CD4-positive, alpha-beta T cell treated with Interleukin-15 for 4 hours (primary cell): ENCODE data around the gene LRCH2.
"Not testable (repeated sequence)": the region's sequence is repeated elsewhere in the genome, so short reads cannot be mapped to it uniquely, and the experiment has no call there.

Experiments used
- DNase-seq: peaks from one replicate; pipeline ENCODE4 v3.0.0-alpha.2; 2020; ENCODE audit warnings: low spot score

Gene LRCH2, protein sequence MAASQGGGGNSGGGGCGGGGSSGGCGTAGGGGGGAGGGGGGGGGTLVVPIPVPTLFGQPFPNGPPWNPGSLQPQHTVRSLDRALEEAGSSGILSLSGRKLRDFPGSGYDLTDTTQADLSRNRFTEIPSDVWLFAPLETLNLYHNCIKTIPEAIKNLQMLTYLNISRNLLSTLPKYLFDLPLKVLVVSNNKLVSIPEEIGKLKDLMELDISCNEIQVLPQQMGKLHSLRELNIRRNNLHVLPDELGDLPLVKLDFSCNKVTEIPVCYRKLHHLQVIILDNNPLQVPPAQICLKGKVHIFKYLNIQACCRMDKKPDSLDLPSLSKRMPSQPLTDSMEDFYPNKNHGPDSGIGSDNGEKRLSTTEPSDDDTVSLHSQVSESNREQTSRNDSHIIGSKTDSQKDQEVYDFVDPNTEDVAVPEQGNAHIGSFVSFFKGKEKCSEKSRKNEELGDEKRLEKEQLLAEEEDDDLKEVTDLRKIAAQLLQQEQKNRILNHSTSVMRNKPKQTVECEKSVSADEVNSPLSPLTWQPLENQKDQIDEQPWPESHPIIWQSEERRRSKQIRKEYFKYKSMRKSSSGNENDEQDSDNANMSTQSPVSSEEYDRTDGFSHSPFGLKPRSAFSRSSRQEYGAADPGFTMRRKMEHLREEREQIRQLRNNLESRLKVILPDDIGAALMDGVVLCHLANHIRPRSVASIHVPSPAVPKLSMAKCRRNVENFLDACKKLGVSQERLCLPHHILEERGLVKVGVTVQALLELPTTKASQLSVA

DNA sequence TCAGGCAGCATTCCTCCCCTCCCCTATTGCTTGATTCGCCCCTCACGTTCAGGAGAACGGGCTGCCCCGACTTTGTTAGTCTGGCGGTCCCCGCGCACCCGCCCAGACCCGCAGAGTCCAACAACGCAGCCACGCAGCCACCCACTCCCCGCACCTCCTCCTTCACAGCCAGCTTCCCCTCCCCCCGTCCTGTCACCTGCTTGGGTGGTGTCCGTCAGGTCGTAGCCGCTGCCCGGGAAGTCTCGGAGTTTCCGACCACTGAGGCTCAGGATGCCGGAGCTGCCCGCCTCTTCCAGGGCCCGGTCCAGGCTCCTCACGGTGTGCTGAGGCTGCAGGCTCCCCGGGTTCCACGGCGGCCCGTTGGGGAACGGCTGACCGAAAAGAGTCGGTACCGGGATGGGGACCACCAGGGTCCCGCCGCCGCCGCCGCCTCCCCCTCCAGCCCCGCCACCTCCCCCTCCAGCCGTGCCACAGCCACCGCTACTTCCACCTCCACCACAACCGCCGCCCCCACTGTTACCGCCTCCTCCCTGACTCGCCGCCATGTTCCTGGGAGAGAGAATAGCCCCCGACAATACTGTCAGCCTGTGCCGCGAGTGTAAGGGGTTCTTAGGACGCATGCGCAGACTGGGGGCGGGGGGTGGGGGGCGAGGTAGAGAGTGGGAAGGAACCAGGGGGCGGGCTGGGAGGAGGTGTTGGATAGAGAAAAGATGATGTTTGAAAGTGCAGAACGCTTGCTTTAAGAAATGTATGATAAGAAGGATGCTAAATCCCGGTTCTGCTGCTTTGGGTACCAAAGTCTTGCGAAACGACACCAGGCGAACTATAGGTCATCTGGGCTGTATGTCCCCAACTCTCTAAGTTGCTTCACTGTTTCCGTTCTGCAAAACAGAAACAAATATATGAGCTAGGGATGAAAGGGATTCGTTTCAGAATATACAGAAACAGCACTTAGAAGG, at the start of gene LRCH2:
Gene LRCH2, minus strand, starts transcription at position 600 of the 959 bp plus-strand sequence. Its CDS starts 55 bp downstream, at position 545.
- DNase-seq = no peak

DNA sequence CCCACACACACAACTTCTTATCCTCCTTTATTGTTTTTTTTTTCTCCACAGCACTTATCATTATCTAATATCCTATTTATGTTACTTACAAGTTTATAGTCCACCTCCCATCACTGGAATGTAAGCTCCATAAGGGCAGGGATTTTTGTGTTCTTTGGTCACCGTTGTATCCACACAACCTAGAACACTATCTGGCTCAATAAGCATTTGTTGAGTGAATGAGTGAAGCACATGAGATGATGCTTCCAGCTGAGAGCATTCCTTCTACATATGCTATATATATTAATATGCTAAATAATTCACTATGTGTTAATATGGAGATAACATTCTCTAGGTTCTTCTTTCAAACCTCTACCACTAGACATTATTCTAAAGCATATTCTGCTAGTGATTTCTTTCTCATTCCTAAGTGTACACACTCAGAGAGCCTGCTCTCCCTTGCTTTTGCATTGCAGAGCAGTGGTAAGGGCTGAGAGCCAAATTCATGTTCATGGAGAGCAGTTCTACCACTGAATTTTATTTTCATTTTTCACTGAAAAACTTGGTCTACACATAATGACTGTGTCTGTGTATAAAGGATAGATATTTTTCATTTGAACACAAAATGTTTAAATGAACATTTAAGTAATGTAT, 35.3 kb upstream of the LRCH2 start:
- DNase-seq = no peak

GRCh38 chrX:115268421-115268820, 34.5 kb upstream of the LRCH2 start:
- DNase-seq = no peak

- no peak for DNase-seq
Observed at GRCh38 chrX:115266300-115266699, 32.4 kb upstream of the LRCH2 start.

GRCh38 chrX:115264009-115264408, 30.1 kb upstream of the LRCH2 start:
- no peak for DNase-seq

DNA sequence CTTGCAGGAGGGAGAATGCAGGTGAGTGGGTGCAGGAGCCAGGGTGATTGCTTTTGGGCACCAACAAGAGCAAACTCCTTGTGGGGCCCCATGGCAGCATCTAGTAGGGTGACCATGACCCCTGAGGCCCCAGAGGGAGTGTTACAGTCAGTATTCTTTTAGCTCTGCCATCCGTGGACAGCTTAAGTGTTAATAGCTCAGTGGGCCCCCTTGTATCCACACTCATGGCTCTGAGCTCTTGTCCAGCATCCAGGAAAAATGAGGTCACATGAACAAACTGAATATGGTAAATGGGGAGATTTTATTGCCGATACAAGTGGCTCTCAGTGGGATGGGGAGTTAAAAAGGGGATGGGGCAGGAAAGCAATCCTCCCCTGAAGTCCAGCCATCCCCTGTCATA, 27.3 kb upstream of the LRCH2 start:
- no peak for DNase-seq

DNA sequence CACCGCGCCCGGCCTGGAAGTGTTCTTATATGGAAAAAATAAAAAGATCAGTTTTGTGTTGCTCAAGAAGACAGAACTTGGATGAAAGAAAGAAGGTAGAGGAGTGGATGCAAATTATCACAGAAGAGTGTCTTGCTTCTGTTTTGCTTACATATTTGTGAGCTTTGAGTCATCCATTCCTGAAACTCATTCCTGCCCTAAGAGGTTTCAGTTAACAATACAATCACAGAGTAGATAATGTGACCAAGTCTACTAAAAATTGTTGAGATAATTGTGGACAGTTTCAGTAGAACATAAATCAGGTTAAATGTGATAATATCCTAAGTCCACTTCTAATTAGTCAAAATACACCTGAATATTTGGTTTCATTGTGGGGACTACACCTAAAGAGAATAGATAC, 26.4 kb upstream of the LRCH2 start:
- no peak for DNase-seq

GRCh38 chrX:115259238-115259875, 25.5 kb upstream of the LRCH2 start:
- no peak for DNase-seq

DNA sequence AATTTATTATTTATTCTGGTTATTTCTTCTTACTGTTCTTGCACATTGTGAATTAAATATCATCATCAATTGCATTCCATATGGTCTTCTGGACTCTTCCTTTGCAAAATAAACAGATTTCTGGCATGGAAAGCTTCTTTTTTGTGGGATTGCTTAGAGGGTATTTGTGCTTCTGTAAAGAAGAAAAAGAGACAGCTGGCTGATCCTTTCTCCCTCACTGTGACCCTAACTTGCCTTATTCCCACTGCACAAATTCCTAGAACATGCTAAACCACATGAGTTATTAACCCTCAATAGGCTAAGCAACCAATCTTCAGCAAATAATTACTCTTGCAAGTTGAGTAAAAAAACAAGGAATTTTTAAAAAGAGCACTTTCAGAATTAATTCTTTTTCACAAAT, 23.8 kb upstream of the LRCH2 start:
- DNase-seq = no peak

- DNase-seq = no peak
Observed at GRCh38 chrX:115255003-115255402, 21.1 kb upstream of the LRCH2 start.

- no peak for DNase-seq
Observed at GRCh38 chrX:115251458-115252233, 17.8 kb upstream of the LRCH2 start.

GRCh38 chrX:115237056-115237455, 3.2 kb upstream of the LRCH2 start:
- no peak for DNase-seq

DNA sequence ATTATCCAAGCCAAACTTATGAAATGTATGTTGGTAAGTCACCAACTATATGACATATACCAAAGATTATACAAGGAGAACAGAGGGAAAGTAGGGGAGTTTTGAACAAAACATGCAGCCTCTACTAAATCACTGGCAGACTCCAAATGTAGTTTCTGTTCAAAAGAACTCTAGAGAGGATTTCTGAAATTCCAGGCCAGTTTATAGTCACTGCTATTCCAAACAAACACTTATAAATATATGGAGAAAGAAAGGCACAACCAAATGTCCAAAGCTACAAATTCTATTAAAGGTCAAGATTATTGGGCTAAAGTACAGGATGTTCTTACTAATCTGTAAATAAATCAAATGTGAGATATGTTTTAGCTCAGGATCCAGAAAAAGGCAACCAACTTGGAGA, 2.7 kb upstream of the LRCH2 start:
- no peak for DNase-seq

DNA sequence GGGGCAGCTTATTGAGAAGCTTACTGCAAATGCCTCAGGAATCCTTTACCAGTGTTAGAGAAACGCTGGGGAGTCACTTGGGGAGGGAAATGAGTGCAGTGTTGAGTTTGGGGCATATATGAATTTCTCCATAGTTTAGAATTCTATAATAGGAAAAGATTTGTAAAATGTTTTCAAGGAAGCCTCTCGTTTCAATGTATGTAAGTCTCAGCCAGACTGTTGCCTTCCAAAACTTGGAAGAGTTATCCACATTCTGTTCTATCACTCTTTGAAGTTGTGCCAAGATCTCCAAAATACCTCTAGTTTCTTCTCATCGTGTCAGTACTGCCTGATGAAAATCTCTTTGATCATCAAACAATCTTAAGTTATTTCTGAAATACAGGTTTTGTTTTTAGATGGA, 565 bp upstream of the LRCH2 start:
- no peak for DNase-seq

GRCh38 chrX:115232933-115233496, 881 bp downstream of the LRCH2 start:
- DNase-seq = no peak

DNA sequence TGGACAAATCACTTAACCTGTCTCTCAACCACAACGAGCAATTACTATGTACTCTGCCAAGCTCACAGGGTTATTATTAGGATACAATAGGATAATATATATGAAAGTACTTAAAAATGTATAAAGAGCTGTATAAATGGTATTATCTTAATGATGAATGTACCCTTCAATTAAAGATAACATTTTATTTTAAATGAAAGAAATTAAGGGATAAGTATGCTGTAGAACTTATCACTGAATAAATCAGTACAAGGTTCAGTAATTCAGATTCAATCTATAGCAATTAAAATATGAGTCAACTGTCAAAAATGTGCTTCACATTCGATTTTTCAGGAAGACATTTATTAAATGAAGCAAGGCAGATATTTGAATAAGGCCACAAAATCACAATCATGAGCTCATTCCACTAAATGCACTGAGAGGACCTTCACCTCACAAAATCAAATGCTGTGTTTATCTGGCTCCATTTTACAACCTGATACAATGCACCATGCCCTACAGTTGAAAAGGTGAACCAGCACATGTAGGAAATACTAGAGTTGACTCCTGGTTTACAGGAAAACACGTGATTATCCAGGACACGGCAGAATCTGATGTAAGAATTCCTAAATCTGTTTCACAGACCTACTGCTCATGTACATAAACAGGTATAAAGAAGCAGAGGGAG, 4.4 kb downstream of the LRCH2 start:
- DNase-seq = no peak

GRCh38 chrX:115226929-115227328, 7.0 kb downstream of the LRCH2 start:
- no peak for DNase-seq

DNA sequence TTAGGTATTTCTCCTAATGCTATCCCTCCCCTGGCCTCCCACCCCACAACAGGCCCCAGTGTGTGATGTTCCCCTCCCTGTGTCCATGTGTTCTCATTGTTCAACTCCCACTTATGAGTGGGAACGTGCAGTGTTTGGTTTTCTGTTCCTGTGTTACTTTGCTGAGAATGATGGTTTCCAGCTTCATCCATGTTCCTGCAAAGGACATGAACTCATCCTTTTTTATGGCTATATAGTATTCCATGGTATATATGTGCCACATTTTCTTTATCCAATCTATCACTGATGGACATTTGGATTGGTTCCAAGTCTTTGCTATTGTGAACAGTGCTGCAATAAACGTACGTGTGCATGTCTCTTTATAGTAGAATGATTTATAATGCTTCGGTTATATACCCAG, 16.6 kb downstream of the LRCH2 start:
- DNase-seq = not testable (repeated sequence)

GRCh38 chrX:115214605-115215004, 19.3 kb downstream of the LRCH2 start:
- no peak for DNase-seq

DNA sequence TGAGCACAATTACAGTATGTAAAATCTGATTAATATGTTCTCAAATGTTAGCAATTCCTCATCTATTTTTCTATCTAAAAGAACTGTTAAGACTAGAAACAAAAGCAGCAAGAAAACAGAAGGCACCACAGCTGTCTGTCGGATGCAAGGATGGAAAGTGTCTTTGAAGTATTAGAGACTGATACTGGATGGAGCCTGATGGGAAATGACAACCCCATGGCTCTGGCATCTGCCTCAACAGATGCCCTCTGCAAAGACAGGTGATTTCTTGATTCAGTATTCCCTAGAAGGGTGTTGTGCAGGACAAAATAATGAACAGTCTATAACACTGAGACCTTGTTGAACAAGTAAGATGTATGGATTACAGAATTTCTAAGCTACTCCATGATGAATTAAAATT, 19.7 kb downstream of the LRCH2 start:
- DNase-seq = no peak
